ENCODE results near the gene GCC2.
"Not testable (repeated sequence)": the region's sequence is repeated elsewhere in the genome, so short reads cannot be mapped to it uniquely, and the experiment has no call there.

Gene GCC2

GRCh38 chr2:108533832-108534583 lies 85.0 kb downstream of the GCC2 start, which contains the start of gene LIMS1:
Gene LIMS1 (plus strand): TSS chr2:108534470. CDS start chr2:108534563, 93 bp downstream.
- DNase-seq, result peak; percentile 84 to 85 (median 84)

GRCh38 chr2:108534584-108535356 lies 85.8 kb downstream of the GCC2 start:
- peak; percentile 6 to 26 (median 12) for DNase-seq

GRCh38 chr2:108535357-108535631 lies 86.3 kb downstream of the GCC2 start:
- no peak for DNase-seq

GRCh38 chr2:108536133-108536780 lies 87.3 kb downstream of the GCC2 start:
- no peak for DNase-seq

GRCh38 chr2:108536911-108537310 lies 87.9 kb downstream of the GCC2 start:
- DNase-seq, result no peak

- DNase-seq, result no peak
Measured at GRCh38 chr2:108538000-108538625, 89.1 kb downstream of the GCC2 start.

- no peak for DNase-seq
Measured at GRCh38 chr2:108541451-108541850, 92.4 kb downstream of the GCC2 start.

GRCh38 chr2:108542071-108542470 lies 93.1 kb downstream of the GCC2 start:
- no peak for DNase-seq

- no peak for DNase-seq
Measured at GRCh38 chr2:108547606-108548005, 98.6 kb downstream of the GCC2 start.

- DNase-seq, result no peak
Measured at GRCh38 chr2:108548208-108549003, 99.4 kb downstream of the GCC2 start.

GRCh38 chr2:108552566-108552965 lies 103.6 kb downstream of the GCC2 start:
- DNase-seq, result no peak

GRCh38 chr2:108553209-108553919 lies 104.4 kb downstream of the GCC2 start:
- no peak for DNase-seq

- DNase-seq, result no peak
Measured at GRCh38 chr2:108554528-108554927, 105.5 kb downstream of the GCC2 start.

- no peak for DNase-seq
Measured at GRCh38 chr2:108555572-108555971, 106.6 kb downstream of the GCC2 start.

GRCh38 chr2:108556581-108556980 lies 107.6 kb downstream of the GCC2 start:
- DNase-seq, result not testable (repeated sequence)
